GM18858 (cell line): ENCODE measurements around the gene ABI3.

Experiments used
- ATAC-seq: cut with Tn5 transposase; IDR thresholded peaks from one replicate; pipeline ENCODE4 v1.9.1; 2021; ENCODE audit not compliant: unreplicated experiment

Gene ABI3

GRCh38 chr17:49224198-49224996 lies 13.9 kb downstream of the ABI3 start:
- no peak for ATAC-seq

DNA sequence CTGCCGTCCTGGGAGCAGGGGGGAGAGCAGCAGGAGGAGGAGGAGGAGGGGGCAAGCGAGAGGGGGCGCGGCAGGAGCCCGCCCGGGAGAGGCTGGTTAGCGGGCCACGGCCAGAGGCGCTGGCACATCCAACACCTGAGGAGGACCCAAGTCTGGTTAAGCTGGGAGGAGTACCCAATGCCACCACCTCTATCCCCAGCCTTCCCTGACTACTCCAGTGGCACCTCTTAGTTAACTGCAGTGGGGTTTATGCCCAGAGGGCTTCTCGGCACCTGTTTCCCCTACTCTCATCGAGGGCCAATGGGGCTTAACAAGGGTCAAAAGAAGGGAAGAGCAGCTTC lies 14.5 kb downstream of the ABI3 start:
- no peak for ATAC-seq

DNA sequence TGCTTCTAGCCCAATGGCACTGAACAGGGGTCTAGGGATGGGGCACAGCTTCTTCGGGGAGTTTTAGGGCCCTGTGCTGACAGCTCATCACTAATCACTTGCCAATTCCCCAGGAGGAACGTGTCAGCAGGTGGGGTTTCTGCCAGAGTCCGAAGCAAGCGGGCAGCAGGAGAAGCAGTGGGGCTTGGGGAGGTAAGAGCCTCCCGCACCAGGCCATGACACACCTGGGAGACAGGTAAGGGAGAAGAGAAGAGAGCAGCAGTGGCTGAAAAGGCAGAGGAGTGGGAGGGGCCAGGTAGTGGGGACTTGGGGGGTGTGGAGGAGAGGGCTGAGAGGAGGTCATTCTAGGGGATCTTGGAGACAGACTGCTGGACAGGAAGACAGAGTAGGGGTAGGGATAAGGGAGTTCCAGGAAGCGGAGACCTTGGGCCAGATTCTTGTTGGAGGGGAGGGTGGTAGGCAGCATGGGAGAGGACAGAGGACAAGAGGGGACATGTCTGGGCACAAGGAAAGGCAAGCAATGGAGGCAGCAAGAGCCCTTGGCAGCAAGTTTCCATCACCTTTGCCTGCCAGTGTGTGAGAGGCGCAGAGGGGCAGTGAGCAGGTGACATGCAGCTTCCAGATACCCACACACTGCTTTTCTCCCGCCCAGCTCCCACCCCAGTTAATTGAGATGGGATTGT lies 15.2 kb downstream of the ABI3 start:
- no peak for ATAC-seq

DNA sequence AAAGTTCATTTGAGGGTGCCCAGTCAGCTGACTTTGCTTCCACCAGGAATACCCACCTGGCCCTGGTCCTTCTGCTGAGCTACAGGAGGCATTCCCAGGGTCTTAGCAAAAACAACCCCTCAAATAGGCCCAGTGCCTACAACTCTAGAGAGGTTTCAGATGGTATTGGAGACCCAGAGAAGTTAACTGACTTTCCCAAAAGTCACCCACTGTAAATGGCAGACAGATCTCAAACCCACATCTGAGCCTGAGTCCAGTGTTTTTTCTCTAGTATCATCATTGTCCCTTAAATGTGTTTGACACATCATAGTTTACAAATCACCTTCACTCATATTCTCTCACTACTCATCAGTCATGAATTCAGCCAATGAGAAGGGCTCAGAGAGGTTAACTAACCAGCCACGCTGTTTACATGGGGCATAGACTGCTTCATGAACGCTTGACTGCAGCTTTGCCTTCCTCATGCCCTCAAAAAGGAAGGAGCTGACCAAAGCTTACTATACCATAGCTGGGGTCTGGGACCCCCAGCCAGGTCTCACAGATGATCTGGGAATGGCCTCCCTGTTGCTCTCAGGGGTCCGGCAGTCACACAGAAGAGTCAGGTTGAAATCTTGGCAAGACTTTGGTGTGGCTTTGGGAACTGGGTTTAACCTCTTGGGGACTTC lies 16.4 kb downstream of the ABI3 start:
- ATAC-seq = no peak

DNA sequence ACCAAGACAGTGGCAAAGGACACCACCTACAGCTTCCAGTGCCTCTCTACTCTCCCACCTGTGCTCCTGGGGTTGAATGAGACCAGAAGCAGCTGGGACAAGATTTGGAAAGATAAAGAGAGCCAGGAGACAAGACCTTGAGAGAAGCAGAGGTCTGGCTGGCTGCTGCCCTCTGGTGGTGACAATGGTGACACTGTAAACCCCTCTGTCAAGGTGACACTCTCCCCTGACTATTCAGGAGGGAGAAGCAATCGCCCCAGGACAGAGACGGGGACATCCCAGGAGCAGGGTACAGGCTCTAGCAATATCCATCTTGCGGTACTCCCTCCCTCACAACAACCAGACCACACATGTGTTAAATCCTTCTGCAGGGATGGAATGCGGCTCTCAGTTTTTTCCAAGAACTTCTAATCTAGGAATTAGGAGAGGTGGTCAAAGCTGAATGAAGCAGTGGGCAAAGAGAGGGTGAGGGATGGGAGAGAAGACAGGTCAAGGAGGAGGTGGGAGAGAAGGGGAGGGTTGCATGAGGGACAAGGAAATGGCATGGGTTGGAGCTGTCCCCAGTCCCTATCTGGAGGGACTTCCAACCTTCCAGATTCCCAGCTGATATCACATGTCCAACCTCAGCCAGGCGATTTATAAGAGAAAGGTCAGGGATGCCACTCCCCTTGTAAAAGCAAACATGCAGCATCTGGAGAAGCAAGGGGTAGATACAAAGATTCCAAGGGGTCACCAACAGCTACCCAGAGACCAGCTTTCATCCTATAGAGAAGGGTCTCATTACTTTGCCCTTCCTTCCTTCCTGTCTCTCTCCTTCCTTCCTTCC lies 17.1 kb downstream of the ABI3 start:
- ATAC-seq = no peak

GRCh38 chr17:49229076-49229804 lies 18.7 kb downstream of the ABI3 start:
- ATAC-seq = no peak

GRCh38 chr17:49229805-49230600 lies 19.5 kb downstream of the ABI3 start:
- no peak for ATAC-seq

- ATAC-seq = no peak
These were observed 20.4 kb downstream of the ABI3 start, which contains the start of gene PHOSPHO1 for GRCh38 chr17:49230636-49231562. PHOSPHO1 (minus strand) TSS chr17:49230787; CDS start chr17:49226691, 4,096 bp downstream.

DNA sequence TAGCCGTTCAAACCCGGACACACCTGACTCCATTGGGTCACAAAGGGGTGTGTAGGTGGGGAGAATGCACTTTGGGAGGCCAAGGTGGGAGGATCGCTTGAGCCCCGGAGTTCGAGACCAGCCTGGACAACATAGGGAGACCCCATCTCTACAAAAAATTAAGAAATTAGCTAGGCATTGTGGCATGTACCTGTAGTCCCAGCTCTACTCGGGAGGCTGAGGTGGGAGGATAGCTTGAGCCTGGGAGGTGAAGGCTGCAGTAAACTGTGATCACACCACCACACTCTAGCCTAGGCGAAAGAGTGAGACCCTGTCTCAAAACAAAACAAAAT lies 21.0 kb downstream of the ABI3 start:
- no peak for ATAC-seq

- ATAC-seq = no peak
These were observed 24.1 kb downstream of the ABI3 start for GRCh38 chr17:49234509-49235080.

GRCh38 chr17:49235896-49236295 lies 25.4 kb downstream of the ABI3 start:
- ATAC-seq = no peak

GRCh38 chr17:49239963-49240362 lies 29.5 kb downstream of the ABI3 start:
- ATAC-seq = no peak

DNA sequence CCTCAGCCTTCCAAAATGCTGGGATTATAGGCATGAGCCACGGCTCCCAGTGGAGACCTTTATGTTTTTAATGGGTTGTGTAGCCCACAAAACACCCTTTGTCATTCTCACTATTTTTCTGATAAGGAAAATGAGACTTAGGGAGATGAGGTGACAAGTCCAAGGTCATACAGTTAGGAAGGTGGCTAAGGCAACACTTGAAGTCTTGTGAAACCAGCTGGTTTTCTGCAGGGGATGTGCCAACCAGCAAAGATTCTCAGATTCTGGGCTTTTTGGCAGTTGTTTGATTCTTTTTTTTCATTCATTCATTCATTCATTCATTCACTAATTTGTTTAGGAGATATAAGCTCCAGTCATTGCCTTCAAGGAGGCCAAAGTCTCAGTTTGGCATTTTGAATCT lies 30.1 kb downstream of the ABI3 start:
- no peak for ATAC-seq

DNA sequence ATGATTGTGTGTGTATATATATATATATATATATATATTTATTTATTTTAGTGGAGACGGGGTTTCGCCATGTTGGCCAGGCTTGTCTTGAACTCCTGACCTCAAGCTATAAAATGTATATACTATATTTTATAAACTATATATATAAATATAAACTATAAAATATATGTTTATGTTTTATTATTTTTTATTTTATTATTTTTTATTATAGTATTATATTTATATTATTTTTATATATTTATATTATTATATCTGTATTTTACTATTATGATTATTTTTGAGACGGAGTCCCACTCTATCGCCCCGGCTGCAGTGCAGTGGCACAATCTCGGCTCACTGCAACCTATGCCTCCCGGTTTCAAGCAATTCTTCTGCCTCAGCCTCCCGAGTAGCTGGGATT lies 30.5 kb downstream of the ABI3 start:
- no peak for ATAC-seq

DNA sequence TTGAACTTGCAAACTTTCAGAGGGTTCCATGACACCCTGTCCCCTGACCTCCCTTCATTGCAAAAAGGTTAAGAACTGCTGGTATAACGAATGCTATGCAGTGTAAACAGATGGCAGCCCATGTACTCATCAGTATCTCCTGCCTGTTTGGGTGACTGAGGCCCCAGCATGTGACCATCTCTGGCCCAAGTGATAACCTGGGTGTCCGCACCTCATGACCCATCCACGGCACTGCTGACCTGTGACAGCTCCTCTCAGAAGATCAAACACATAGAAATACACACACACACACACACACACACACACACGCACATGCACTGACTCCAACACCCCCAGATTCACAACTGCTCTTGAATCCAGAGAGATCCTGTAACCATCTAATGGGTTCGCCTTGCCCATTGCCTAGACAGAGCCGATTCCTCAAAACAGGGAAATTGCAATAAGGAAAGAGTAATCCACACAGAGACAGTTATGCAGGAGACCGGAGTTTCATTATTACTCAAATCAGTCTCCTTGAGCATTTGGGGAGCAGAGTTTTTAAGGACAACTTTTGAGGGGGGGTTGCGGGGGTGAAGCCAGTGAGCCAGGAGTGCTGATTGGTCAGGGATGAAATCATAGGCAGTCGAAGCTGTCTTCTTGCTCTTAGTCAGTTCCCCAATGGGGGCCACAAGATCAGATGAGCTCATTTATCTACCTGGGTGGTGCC lies 31.3 kb downstream of the ABI3 start:
- no peak for ATAC-seq

GRCh38 chr17:49242813-49243212 lies 32.3 kb downstream of the ABI3 start:
- ATAC-seq = no peak

DNA sequence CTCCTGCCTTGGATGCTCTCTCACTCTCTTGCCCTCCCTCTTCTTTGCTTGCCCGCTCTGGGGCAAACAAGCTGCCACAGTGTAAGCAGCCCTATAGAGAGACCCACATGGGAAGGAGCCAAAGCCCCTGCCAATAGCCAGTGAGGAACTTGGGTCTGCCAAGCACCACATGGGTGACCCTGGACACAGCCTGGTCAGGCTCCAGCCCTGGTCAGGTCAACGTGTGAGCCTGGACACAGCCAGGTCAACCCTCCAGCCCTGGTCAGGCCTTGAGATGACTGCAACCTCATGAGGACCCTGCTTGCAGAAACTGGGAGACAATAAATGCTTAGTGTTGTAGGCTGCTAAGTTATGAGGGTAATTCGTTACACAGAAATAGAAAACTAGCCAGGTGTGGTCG lies 34.3 kb downstream of the ABI3 start:
- no peak for ATAC-seq

- no peak for ATAC-seq
These were observed 37.4 kb downstream of the ABI3 start for GRCh38 chr17:49247944-49248343.
